HAP-1 (cell line): ENCODE results near the gene TAS2R40.

Source experiments
- DNase-seq, 2 experiments: peaks; one replicate each; pipeline ENCODE4 v3.0.0-alpha.2; 2016 to 2020; ENCODE audit warnings: low spot score in 2 of 2
- H3K27me3 ChIP-seq: fragments of 250-450 bp; sonication (Bioruptor Pico); 2 replicates; pipeline ENCODE4 v1.5.1; 2020; ENCODE audit warnings: low read depth, mild to moderate bottlenecking, moderate library complexity
- H3K36me3 ChIP-seq: fragments of 250-450 bp; sonication (Bioruptor Pico); replicated peaks from 2 replicates; pipeline ENCODE4 v1.5.1; 2020; ENCODE audit warnings: mild to moderate bottlenecking
- H3K4me1 ChIP-seq: fragments of 250-450 bp; sonication (Bioruptor Pico); 2 replicates; pipeline ENCODE4 v1.5.1; 2020; ENCODE audit warnings: mild to moderate bottlenecking
- H3K4me3 ChIP-seq: fragments of 250-450 bp; sonication (Bioruptor Pico); 2 replicates; pipeline ENCODE4 v1.5.1; 2020; ENCODE audit warnings: mild to moderate bottlenecking, moderate library complexity
- H3K9me3 ChIP-seq: fragments of 250-450 bp; sonication (Bioruptor Pico); 2 replicates; pipeline ENCODE4 v1.5.1; 2020; ENCODE audit warnings: mild to moderate bottlenecking, moderate library complexity
- in situ Hi-C: fragments of 300-500 bp; cut with MboI; formaldehyde crosslinking; loops from 3 replicates; pipeline ENCODE4 v1.14.3; 2020; ENCODE audit warnings: low sequenced_read_pairs, inconsistent platforms, mixed read lengths

The TAS2R40 gene

DNA sequence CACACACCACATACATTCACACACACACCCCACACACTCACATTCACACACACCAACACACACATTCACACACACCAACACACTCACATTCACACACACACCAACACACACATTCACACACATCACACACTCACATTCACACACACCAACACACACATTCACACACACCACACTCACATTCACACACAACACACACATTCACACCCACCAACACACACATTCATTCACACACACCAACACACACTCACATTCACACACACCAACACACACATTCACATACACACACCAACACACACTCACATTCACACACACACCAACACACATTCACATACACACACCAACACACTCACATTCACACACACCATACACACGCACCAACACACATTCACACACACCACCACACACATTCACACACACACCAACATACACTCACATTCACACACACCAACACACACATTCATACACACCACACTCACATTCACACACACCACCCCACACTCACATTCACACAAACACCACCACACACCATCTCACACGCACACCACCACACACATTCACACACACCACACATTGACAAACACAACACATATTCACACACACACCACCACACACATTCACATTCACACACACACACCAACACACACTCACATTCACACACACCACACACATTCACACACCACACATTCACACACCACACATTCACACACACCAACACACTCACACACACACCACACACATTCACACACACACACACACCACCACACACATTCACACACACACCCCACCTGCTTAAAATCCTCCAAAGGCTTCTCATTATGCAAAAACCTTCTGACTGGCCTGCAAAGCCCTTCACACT lies 9.0 kb downstream of the TAS2R40 start:
- Histone ChIP-seq H3K4me3 (no peak overlapping the region), H3K27me3 (no peaks in the 10 kb centered on the region), H3K9me3 (no peaks in the 10 kb centered on the region), H3K4me1 (no peaks in the 10 kb centered on the region), H3K36me3 (no peaks in the 10 kb centered on the region)
- no peak for DNase-seq
- in situ Hi-C loops: no loop called here

DNA sequence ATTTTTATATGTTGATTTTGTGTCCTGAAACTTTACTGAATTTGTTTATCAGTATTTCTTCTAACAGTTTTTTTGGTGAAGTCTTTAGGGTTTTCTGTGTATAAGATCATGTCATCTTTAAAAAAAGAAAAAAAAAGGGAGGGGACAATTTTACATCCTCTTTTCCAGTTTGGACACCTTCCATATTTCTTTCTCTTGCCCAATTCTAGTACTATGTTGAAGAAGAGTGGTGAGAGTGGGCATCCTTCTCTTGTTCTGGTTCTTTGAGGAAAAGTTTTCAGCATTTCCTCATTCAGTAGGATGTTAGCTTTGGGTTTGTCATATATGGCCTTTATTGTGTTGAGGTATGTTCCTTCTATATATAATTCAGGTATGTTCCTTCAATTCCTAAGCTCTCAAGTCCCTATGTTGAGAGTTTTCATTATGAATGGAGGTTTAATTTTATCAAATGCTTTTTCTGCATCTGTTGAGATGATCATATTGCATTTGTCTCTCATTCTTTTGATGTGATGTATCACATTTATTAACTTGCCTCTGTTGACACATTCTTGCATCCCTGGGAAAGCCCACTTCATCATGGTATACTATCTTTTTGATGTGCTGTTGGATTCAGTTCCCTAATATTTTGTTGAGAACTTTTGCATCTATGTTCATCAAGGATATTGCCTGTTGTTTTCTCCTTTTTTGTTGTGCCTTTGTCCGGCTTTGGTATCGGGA lies 12.1 kb downstream of the TAS2R40 start:
- in situ Hi-C loops: no loop called here
- H3K27me3 ChIP-seq: no peaks in the 10 kb centered on the region
- no peak for DNase-seq
- no peaks in the 10 kb centered on the region for H3K36me3 ChIP-seq
- no peak overlapping the region for H3K4me3 ChIP-seq
- no peaks in the 10 kb centered on the region for H3K9me3 ChIP-seq
- H3K4me1 ChIP-seq: no peaks in the 10 kb centered on the region

DNA sequence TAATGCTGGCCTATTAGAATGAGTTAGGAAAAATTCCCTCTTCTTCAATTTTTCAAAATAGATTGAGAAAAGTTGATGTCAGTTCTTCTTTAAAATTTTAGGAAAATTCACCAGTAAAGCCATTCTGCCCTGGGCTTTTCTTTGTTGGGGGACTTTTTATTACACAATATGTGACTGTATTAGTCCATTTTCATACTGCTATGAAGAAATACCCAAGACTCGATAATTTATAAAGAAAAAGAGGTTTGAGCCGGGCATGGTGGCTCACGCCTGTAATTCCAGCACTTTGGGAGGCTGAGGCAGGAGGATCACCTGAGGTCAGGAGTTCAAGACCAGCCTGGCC lies 12.7 kb downstream of the TAS2R40 start:
- Histone ChIP-seq H3K27me3 (no peaks in the 10 kb centered on the region), H3K4me3 (no peak overlapping the region), H3K36me3 (no peaks in the 10 kb centered on the region), H3K9me3 (no peaks in the 10 kb centered on the region), H3K4me1 (no peaks in the 10 kb centered on the region)
- in situ Hi-C loops: no loop called here
- no peak for DNase-seq

- in situ Hi-C loops: no loop called here
- no peak overlapping the region for H3K4me3 ChIP-seq
- H3K9me3 ChIP-seq: no peaks in the 10 kb centered on the region
- no peaks in the 10 kb centered on the region for H3K4me1 ChIP-seq
- no peaks in the 10 kb centered on the region for H3K27me3 ChIP-seq
- DNase-seq: no peak
- H3K36me3 ChIP-seq: no peaks in the 10 kb centered on the region
Measured at GRCh38 chr7:143235561-143235960, 13.7 kb downstream of the TAS2R40 start.

- DNase-seq: no peak
- Histone ChIP-seq H3K9me3 (no peaks in the 10 kb centered on the region), H3K4me1 (no peaks in the 10 kb centered on the region), H3K36me3 (no peaks in the 10 kb centered on the region), H3K4me3 (no peak overlapping the region), H3K27me3 (no peaks in the 10 kb centered on the region)
- in situ Hi-C loops: no loop called here
Measured at GRCh38 chr7:143236408-143236990, 14.7 kb downstream of the TAS2R40 start.

GRCh38 chr7:143237366-143237765 lies 15.5 kb downstream of the TAS2R40 start:
- Histone ChIP-seq H3K27me3 (no peaks in the 10 kb centered on the region), H3K4me1 (no peaks in the 10 kb centered on the region), H3K9me3 (no peaks in the 10 kb centered on the region), H3K36me3 (no peaks in the 10 kb centered on the region), H3K4me3 (no peak overlapping the region)
- in situ Hi-C loops: no loop called here
- no peak for DNase-seq

- no peak for DNase-seq
- Histone ChIP-seq H3K9me3 (no peaks in the 10 kb centered on the region), H3K36me3 (no peaks in the 10 kb centered on the region), H3K4me1 (no peaks in the 10 kb centered on the region), H3K27me3 (no peaks in the 10 kb centered on the region), H3K4me3 (no peak overlapping the region)
- in situ Hi-C loops: no loop called here
Measured at GRCh38 chr7:143238289-143238980, 16.6 kb downstream of the TAS2R40 start.

- in situ Hi-C loops: no loop called here
- no peak for DNase-seq
Measured at GRCh38 chr7:143239813-143240212, 18.0 kb downstream of the TAS2R40 start.

GRCh38 chr7:143240291-143241168 lies 18.7 kb downstream of the TAS2R40 start:
- H3K36me3 ChIP-seq: no peaks in the 10 kb centered on the region
- DNase-seq: peak; percentile 64 to 73
- H3K4me1 ChIP-seq: no peaks in the 10 kb centered on the region
- in situ Hi-C loops: no loop called here
- no peak overlapping the region for H3K4me3 ChIP-seq
- peaks cover 5% of the 10 kb centered on the region; the same call in 1 of the 2 replicates for H3K27me3 ChIP-seq
- no peaks in the 10 kb centered on the region for H3K9me3 ChIP-seq

More at GRCh38 chr7:143239813-143240212, 18.0 kb downstream of the TAS2R40 start:
- H3K4me1 ChIP-seq: no peaks in the 10 kb centered on the region
- no peaks in the 10 kb centered on the region for H3K27me3 ChIP-seq
- no peak overlapping the region for H3K4me3 ChIP-seq
- H3K36me3 ChIP-seq: no peaks in the 10 kb centered on the region
- no peaks in the 10 kb centered on the region for H3K9me3 ChIP-seq

GRCh38 chr7:143242306-143242705 lies 20.5 kb downstream of the TAS2R40 start:
- in situ Hi-C loops: no loop called here
- no peak overlapping the region for H3K4me3 ChIP-seq

GRCh38 chr7:143243111-143243510 lies 21.3 kb downstream of the TAS2R40 start:
- H3K4me1 ChIP-seq: no peaks in the 10 kb centered on the region
- H3K27me3 ChIP-seq: peaks cover 5% of the 10 kb centered on the region; the same call in 1 of the 2 replicates
- H3K4me3 ChIP-seq: no peak overlapping the region
- DNase-seq: no peak
- H3K36me3 ChIP-seq: no peaks in the 10 kb centered on the region
- in situ Hi-C loops: no loop called here
- no peaks in the 10 kb centered on the region for H3K9me3 ChIP-seq

More at GRCh38 chr7:143242306-143242705, 20.5 kb downstream of the TAS2R40 start:
- Histone ChIP-seq H3K9me3 (no peaks in the 10 kb centered on the region), H3K36me3 (no peaks in the 10 kb centered on the region), H3K4me1 (no peaks in the 10 kb centered on the region), H3K27me3 (peaks cover 5% of the 10 kb centered on the region; the same call in 1 of the 2 replicates)
- no peak for DNase-seq

DNA sequence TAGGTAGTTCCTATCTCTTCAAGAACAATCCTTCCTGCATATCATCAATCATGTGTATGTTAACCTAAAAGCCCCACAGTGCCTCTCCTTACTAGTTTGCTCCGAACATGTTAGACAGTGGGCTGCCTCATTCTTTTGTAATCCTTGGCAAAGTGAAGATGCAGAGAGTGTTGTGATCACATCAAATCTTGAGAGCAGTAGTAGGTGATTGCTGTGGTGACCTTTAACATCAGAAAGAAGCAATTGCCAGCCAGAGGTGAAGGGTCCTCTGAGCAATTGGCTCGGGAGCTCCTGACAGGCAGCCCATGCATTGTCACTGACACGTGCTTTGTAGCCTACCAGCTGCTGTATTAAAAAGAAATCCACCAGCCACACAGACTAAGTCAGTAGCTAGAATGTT lies 21.8 kb downstream of the TAS2R40 start:
- Histone ChIP-seq H3K36me3 (no peaks in the 10 kb centered on the region), H3K27me3 (peaks cover 5% of the 10 kb centered on the region; the same call in 1 of the 2 replicates), H3K4me1 (no peaks in the 10 kb centered on the region), H3K4me3 (no peak overlapping the region), H3K9me3 (no peaks in the 10 kb centered on the region)
- in situ Hi-C loops: no loop called here
- no peak for DNase-seq

- H3K4me3 ChIP-seq: no peak overlapping the region
- H3K27me3 ChIP-seq: peaks cover 5% of the 10 kb centered on the region; the same call in 1 of the 2 replicates
- DNase-seq: no peak
- H3K9me3 ChIP-seq: no peaks in the 10 kb centered on the region
- no peaks in the 10 kb centered on the region for H3K4me1 ChIP-seq
- in situ Hi-C loops: no loop called here
- no peaks in the 10 kb centered on the region for H3K36me3 ChIP-seq
Measured at GRCh38 chr7:143244321-143244720, 22.5 kb downstream of the TAS2R40 start.
